ENCODE results near the gene EEF2K.

DNA sequence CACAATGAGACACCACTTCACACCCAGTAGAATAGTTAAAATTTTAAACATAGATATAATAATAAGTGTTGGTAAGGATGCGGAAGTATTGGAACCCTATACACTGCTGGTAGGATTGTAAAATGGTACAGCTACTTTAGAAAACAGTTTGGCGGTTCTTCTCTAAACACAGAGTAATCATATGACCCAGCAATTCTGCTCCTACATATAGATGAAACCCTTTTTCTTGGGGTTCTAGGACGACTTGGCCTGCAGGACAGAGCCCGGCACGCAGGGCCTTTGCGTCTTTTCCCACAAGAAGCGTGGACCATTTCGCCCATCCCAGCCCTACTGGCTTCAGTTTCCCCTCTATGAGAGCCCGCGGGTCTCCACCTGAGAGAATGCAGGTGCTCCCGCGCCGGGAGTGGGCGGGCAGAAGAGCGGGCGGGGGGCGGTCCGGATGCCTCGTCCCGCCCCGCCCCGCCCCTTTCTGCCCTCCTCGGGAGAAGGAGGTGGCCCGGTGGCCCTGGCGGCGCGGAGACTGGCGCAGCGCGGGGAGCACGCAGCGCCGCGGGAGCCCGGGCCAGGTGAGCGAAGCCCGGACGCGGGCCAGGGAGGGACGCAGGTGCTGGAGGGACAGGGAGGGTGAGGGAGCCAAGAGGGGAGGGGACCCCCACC lies 44.0 kb upstream of the EEF2K start, which contains the start of gene SDR42E2:
- TF ChIP-seq, protein P1, sequence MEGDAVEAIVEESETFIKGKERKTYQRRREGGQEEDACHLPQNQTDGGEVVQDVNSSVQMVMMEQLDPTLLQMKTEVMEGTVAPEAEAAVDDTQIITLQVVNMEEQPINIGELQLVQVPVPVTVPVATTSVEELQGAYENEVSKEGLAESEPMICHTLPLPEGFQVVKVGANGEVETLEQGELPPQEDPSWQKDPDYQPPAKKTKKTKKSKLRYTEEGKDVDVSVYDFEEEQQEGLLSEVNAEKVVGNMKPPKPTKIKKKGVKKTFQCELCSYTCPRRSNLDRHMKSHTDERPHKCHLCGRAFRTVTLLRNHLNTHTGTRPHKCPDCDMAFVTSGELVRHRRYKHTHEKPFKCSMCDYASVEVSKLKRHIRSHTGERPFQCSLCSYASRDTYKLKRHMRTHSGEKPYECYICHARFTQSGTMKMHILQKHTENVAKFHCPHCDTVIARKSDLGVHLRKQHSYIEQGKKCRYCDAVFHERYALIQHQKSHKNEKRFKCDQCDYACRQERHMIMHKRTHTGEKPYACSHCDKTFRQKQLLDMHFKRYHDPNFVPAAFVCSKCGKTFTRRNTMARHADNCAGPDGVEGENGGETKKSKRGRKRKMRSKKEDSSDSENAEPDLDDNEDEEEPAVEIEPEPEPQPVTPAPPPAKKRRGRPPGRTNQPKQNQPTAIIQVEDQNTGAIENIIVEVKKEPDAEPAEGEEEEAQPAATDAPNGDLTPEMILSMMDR (IDR thresholded peaks at IDR 0.05; ENCODE audit: low read depth, low read length) = no peak
- TF ChIP-seq, protein P2, sequence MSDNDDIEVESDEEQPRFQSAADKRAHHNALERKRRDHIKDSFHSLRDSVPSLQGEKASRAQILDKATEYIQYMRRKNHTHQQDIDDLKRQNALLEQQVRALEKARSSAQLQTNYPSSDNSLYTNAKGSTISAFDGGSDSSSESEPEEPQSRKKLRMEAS (IDR thresholded peaks at IDR 0.05; ENCODE audit: low read depth, low read length) = no peak

All from NB4 (cell line).